Inflammatory macrophage treated with lipopolysaccharide for 4 hours (primary cell): Measurements from ENCODE around the gene YAP1.
"Not testable (repeated sequence)": the region's sequence is repeated elsewhere in the genome, so short reads cannot be mapped to it uniquely, and the experiment has no call there.

Experiments
- DNase-seq: peaks from one replicate; pipeline ENCODE4 v3.0.0-alpha.2; 2020

The YAP1 gene

DNA sequence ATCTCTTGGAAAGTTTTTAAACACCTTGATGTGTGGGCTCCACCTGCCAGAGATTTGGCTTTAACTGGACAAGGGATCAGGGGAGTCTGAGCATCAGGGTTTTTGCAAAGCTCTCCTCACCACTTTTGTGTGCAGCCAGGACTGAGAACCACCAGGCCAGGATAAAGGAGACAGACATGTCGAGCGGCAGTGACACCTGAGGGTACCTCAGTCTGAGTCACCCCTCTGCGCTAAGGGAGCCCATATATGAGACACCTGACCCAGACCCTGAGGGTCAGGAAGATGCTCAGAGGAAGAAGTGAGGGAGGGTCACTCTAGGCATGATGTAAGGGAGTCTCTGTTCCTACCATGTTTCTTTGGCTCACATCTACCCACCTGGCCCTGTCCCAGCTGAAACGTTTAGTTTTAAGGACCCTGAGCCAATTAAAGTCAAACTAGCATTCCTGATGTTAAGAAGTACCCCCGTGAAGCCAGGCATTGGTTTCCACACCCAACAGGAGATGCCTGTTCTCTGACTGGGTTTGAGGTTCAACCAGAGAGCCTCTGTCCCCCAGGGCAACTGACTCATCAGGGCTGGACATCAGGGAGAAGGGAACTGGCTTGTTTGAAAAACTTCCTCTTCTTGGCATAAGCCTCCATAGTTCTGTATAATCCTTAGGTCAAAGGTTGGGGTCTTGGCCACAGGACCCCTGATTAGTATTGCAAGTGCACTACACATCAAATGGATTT, 134.6 kb downstream of the YAP1 start:
- DNase-seq, result peak; percentile 20

DNA sequence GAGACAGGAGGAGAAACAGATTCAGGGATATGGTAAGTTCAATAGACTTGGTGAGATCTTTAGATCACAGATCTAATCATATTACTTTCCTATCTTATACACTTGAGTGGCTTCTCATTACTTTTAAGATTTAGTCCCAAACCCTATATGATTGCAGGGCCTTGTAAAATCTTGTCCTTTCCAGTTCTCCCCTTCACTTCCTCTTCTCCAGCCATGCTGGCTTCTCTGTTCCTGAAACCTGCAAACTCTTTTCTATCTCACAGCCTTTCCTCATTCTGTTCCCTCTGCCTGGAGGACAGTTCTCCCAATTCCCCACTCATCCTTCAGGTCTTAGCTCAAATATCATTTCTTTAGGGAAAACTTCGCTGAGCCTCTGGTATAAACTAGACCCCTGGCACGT, 141.2 kb downstream of the YAP1 start:
- DNase-seq, result peak; percentile 27

DNA sequence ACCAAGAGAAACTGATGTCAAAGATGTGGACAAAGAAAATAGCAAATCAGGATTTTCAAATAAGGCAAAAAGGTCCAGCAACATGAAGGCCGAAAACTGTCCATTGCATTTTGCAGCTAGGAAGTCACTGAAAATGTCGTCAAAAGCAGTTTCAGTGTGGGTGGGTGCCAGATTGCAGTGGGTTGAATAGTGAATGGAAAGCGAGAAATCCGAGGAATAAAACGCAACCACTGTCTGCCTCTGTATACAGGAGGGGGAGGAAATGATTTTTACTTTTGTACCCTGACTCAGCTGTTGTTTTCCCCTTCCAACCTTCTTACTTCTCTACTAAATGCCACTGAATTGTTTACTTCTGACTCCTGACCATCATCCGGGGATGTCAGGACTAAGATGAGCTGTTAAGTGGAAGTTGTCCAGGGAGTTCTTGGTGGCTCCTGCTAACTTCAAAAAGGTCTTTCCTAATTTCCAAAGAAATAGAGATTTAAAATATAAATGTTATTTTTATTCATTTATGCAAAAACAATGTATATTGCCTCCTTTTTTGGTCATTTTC, 142.2 kb downstream of the YAP1 start:
- DNase-seq, result no peak

DNA sequence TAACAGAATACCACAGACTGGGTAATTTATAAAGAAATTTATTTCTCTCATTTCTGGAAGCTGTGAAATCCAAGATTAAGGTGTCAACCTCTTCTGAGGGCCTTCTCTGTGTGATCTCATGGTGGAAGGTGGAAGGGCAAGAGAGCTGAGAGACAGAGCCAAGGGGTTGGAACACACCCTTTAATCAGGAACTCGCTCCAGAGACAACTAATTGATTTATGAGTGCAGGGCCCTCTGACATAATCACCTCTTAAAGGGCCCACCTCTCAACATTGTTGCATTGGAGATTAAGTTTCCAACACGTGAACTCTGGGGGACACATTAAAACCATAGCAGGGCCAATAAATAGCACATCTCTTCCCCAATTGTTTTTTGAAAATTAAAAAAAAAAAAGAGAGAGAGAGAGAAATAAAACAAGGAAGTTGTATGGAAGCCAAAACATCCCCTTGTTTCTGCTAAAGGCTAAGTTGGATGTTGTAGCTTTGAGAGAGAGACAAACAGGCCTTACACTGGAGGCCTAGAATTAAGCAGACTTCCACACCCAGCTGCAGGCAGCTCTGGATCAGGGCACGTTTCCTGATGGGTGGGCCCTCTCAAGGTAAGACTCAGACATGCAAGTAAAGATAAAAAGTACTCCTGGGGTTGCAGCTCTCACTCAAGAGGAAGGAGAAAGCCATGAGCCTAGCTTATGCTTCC, 142.9 kb downstream of the YAP1 start:
- DNase-seq, result no peak

DNA sequence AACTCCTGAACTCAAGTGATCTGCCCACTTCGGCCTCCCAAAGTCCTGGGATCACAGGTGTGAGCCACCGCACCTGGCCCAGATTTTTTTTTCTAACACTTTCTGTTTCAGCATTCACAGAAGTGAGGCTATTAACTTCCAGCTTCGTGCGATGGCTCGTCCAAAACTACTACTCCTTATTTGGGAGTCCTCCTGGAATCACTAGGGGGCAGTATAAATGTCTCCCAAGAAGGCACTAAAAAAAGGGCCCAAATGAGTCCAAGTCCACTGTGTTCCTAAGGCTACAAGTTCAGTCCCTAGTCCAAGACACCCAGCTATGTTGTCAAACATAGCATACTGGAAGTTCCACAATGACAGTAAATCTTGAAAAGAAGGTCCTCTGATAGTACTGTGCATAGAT, 143.8 kb downstream of the YAP1 start:
- DNase-seq, result peak; percentile 35

DNA sequence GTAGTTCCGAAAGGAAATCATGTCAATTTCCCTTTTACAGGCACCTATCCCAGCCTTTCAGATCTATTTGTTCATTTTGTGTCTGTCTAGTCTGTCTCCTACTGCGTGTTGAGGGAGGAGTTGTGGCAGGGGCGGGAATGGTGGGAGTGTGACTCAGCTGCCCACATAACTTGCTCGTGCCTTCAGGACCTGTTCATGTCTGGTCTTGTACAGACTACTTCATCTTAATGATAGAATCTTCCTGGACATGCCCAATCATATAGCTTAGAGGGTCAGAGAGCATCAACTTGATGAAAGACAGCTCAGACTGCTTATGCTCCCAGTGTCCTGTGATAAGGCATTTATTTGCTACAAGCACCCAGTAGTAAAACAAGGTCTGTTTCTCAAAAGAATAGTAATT, 146.0 kb downstream of the YAP1 start:
- DNase-seq, result no peak

DNA sequence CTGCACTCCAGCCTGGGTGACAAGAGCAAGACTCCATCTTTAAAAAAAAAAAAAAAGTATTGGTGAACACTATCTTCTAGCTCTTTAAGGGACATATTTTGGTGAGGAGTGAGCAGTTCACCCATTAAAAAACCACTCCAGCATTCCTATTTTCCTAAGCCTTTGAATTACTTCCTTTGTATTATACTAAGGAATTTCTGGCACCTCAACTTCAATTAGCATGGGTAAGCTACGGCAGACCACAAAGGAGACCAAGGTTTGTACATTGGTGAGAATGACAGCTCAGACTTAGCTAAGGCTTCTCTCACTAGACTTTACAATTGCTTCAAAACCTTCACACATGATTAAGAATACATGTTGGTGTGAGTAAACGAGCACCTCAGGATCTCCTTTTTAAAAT, 150.0 kb downstream of the YAP1 start:
- no peak for DNase-seq

DNA sequence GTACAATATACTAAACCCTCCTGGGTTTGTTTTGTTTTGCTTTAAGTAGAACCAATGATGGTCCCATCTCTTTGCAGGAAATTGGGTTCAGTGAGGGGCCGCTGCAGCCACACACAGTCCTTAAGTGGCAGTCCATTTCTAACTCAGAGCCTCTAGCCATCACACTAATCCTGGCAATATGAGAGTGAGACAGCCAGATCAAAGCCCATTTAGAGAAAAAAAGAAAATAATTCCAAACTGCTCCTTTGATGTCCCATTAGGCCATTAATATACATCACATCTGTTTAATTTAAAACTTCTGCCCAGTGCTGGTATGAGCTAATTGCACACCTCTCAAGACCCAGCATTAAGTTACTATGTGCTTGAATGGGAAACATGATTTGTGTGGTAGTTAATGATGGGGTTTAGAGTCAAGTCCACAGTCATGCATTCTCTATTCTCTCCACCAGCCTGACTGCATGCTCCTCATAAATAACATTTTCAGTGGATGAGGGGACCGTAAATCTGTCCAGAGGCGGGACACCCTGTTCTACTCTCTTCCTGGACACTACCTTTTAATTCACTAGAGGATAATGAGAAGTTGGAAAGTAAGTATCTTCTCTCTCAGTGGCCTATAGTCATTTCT, 153.2 kb downstream of the YAP1 start:
- DNase-seq, result no peak

DNA sequence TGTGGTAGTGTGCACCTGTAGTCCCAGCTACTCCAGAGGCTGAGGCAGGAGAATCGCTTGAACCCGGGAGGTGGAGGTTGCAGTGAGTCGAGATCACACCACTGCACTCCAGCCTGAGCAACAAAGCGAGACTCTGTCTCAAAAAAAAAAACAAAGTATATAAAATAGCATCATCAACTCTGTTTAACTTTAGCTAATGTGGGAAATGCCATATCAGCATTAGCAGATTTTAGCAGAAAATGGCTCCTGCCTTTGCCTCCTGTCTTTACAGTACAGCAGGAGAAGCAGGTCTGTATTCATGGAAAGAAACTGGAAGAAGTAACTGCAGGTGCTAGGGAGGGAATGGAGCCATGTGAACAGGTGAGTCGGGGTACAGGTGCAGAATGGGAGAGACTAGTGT, 154.5 kb downstream of the YAP1 start:
- not testable (repeated sequence) for DNase-seq

DNA sequence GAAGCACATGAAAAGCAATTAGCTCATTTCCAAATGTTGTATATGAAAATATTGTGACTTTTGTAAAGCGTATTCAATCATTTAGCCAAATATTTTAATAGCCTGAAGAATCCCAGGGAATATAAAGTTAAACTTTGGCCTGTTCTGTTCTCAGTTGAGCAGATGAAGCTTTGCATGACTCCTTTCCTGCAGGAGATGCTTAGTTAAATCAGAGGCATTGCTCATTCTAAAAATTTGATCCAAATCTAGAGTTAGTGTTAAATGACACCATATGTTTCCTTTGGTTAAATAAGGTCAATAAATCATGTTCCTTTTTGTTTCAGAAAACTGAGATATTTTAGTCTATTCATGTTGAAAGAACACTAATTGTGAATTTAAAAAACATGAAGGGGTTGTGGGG, 155.9 kb downstream of the YAP1 start:
- no peak for DNase-seq

DNA sequence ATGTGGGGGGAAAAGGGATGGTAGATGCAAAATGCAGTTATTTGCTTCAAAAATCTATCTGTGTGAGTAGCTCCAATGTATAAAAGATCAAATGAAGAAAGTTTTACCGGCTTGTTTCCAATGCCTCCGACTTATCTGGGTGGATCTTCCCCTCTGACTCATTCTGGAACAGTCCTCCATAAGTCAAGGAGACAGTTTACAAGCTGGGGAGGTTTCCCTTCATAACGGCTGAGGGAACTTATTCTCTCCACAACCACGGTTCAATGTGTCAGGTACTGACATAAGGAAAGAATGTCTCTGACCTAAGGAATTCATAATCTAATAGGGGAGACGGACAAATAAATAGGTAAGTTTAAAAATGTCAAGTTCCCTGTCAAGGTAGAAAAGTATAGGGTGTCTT, 157.4 kb downstream of the YAP1 start:
- no peak for DNase-seq

DNA sequence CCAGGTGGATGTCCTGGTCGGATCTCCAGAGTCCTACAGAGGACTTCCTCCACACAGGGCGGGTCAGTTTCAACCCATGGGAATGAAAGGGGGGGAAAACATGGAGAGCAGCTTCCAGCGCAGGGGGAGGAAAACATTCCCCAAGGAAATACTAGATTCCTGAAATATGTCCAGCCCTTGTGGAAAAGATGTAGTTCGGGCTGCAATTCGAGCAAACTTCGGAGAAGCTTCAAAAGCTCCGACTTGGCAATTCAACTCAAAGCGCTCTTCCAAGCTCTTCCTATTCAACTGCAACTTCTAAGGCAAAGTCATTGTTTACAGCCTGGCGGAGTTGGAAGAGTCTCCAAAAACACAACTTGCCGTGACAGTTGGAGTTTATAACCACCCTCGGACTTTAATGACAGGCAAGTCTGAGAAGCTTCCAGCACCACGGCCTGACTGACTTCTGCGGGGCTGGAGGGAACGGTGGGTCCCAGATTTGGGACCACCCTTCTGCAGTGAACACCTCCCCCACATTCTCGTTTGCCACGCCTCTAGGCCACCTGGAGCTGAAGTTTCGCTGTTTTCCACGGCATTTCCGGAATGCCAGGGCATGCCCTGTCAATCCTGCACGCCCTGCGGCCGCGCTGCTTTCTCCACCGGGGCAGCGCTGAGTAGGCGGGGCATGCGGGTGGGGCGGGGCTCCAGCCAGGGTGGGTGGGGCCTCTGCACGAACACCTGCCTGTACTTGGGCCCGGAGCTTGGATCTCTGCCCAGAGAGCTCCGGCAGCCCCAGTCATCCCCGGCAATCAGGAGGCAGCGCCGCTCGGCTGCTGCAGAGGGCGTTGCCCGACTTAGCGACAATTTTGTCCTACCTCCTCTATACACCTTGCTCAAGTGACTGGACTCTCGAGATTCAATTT, 158.1 kb downstream of the YAP1 start:
- DNase-seq, result peak; percentile 10

DNA sequence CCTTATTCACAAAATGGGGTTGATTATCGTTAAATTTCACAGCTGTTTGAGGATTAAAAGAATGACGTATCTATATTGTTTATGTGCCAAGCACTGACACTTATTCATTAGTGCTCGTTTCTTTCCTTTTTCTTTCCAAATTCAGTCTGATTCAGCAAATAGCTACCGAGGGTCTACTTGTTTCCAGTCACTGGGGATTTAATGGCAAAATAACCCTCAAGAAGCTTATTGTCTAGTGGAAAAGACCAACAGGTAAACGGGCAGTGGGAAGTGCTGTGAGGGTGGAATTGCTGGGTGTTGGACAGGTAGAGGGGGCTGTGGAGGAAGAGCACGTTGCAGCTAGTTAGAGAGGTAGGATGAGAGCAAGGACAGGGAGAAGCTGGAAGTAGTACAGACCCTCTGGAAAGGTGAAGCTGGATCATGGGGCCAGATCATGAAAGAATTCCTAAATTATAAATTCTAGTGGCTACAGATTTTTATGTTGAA, 158.8 kb downstream of the YAP1 start:
- no peak for DNase-seq

DNA sequence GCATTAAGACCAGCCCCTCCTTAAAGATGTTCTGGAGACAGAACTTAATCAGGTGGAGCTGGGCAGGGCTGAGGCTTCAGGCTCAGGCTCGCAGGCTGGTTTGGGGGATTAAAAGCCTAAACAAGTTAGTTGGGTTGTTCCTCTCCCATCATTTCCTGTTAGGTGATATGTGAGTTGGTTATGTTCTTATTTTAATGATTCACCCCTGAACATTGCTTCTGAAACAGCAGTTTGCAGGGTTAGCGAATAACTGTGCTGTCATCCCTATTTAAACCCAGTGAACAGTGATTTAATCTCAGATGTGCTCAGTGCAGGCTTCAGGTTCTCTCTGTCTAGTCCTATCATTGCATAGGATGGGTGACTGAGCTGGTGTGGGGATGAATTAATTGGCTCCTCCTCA, 159.7 kb downstream of the YAP1 start:
- DNase-seq, result no peak

DNA sequence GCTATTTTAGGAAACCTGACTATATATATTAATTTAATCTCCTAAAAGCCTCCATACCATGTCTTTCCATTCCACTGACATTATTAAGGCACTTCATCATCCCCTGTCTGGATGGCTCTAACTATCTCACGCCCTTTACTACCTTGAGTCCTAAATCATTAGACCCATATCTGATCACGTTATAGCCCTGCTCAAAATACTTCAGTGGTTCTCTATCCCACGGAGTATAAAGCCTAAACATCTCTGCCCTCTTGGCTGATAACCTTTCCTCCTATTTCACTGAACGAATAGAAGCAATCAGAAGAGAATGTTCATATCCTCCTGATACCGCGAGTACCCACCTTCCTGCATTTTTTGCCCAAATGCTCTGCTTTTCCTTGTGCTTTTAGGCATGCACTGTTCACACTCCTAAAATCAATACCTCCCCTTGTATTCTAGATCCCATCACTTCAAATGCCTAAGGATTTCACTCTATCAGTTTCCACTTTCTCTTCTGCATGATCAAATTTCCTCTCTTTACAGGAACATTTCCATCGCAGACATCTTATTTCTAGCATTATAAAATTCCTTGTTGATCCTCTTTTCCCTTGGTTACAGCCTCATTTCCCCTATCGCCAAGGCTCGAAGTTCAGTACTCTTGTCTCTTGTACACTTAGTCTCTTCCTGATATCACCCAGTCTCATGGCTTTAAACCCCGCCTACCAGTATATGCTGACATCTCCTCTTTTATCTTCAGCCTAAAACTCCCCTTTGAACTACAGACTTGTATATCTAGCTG, 162.0 kb downstream of the YAP1 start:
- DNase-seq, result no peak

DNA sequence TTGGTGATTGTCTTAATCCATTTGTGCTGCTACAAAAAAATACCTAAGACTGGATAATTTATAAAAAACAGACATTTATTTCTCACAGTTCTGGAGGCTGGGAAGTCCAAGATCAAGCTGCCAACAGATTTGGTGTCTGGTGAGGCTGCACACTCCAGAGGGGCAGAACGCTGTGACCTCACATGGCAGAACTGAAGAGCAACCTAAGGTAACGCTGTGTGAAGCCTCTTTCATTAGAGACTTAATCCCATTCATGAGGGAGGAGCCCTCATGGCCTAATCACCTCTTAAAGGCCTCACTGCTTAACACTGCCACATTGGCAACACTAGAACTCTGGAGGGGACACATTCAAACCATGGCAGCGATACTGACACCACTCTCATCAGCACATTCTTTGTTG, 164.4 kb downstream of the YAP1 start:
- no peak for DNase-seq

DNA sequence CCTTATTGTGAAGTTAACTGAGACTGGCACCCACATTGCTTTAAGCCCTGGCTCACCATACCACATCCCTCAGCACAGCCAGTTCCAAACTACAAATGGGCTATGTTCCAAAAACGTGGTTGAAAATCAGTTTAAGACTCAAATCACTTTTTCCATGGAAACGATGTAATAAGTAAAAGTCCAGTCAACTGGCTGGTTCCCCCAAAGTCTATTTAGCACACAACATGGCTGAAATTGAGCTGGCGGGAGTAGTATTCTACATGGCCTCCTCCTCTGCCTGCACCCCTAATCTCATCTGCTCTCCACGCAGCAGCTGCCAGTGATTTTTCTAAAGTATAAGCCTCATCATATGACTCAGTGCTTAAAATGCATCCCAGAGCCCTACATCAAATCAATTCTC, 166.1 kb downstream of the YAP1 start:
- DNase-seq, result no peak

DNA sequence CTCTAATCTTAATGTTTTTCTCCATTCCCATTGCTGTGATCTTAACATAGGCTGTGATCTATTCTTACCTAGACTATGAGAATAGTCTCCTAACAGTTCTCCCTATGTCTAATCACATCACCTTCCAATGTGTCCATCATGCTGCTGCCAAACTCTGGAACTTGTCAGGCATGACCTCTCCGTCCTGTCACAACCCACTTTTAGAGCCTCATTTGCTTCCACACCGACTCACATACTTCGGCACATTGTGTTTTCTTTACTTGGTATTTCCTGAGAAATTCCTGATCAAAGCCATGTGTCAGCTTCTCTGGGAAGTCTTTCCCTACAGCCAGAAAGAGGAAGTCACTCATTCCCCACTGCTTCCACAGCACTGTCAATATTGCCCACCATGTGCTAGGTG, 166.5 kb downstream of the YAP1 start:
- DNase-seq, result no peak

DNA sequence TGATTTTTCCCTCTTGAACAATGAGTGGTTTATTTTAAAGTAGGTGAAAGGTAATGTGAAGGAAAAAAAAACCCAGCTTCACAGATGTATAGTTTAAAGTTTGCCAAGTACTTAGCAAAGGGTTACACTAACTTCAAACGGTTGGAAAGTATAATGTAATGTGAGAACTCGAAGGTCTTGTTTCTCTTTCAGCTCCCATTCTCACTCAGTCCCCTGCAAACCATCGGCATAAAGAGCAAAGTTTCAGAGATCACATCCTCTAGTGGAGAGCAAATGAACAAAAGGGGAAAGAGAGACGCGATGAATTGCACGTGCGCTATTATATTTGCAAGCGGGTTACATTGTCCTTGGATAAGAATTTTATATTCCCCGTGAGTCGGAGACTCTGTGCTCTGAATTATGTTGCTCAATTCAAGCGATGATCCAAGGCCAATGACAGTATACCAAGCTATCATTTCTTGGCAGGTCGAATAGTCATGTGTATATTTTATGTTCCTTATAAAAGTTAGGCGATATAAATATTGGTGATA, 169.5 kb downstream of the YAP1 start:
- DNase-seq, result peak; percentile 25

DNA sequence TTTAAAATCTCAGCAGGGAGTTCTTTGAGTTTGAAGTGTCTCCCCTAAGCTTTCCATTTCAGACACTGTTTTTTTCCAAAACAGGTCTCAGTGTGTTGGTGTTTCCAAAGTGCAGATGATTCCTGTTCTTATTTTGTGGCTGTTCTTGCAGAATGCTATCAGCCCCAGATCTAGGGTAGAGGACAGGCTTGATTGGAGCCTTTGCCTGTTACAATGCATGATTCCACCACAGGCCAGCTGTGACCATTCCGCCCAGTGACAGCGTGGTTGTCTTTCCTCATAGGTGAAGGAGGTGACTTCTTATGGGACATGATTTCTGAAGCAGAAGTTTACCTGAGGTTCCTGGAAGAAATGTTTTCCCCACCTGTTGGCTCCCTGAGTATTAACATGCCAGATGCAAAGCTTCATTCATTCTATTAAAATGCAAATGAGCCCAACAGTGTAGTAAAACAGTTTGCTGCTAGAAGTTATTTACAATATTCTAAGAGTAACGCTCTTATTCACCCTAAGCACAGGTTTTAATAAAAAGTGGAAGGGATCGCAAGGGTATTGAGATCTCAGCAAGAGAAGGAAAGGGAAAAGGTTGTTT, 170.1 kb downstream of the YAP1 start:
- no peak for DNase-seq
